ENCODE measurements around the gene ESPL1.

GRCh38 chr12:53300187-53300586, 32.1 kb downstream of the ESPL1 start:
- TF ChIP-seq, protein P1, sequence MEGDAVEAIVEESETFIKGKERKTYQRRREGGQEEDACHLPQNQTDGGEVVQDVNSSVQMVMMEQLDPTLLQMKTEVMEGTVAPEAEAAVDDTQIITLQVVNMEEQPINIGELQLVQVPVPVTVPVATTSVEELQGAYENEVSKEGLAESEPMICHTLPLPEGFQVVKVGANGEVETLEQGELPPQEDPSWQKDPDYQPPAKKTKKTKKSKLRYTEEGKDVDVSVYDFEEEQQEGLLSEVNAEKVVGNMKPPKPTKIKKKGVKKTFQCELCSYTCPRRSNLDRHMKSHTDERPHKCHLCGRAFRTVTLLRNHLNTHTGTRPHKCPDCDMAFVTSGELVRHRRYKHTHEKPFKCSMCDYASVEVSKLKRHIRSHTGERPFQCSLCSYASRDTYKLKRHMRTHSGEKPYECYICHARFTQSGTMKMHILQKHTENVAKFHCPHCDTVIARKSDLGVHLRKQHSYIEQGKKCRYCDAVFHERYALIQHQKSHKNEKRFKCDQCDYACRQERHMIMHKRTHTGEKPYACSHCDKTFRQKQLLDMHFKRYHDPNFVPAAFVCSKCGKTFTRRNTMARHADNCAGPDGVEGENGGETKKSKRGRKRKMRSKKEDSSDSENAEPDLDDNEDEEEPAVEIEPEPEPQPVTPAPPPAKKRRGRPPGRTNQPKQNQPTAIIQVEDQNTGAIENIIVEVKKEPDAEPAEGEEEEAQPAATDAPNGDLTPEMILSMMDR (conservative IDR thresholded peaks at IDR 0.05; ENCODE audit: low read depth, low read length) = no peak
- TF ChIP-seq EZH2 (IDR thresholded peaks at IDR 0.05; ENCODE audit: low read length, unreplicated experiment) = no peak

Data from PC-3 (cell line).